Ammon's horn (tissue), 1 donor: ENCODE results near the gene PHF19.

Source experiments
- DNase-seq: peaks from one replicate; pipeline ENCODE4 v3.0.0-alpha.2; 2016; ENCODE audit warnings: low spot score

PHF19 gene

GRCh38 chr9:120913647-120914264, 36.8 kb upstream of the PHF19 start:
- DNase-seq, result no peak

GRCh38 chr9:120912958-120913646, 36.1 kb upstream of the PHF19 start:
- no peak for DNase-seq

GRCh38 chr9:120911295-120911837, 34.4 kb upstream of the PHF19 start:
- DNase-seq, result no peak

- DNase-seq, result no peak
Observed at GRCh38 chr9:120910643-120911042, 33.7 kb upstream of the PHF19 start.

- DNase-seq, result no peak
Observed at GRCh38 chr9:120909904-120910303, 32.9 kb upstream of the PHF19 start.

GRCh38 chr9:120905315-120906164, 28.6 kb upstream of the PHF19 start:
- DNase-seq, result no peak

- no peak for DNase-seq
Observed at GRCh38 chr9:120904978-120905301, 28.0 kb upstream of the PHF19 start.

GRCh38 chr9:120904061-120904977, 27.3 kb upstream of the PHF19 start:
- no peak for DNase-seq

GRCh38 chr9:120902569-120903535, 25.9 kb upstream of the PHF19 start:
- DNase-seq, result no peak

GRCh38 chr9:120901755-120902568, 25.0 kb upstream of the PHF19 start:
- no peak for DNase-seq

GRCh38 chr9:120900824-120901223, 23.8 kb upstream of the PHF19 start:
- no peak for DNase-seq

GRCh38 chr9:120899490-120900068, 22.6 kb upstream of the PHF19 start:
- DNase-seq, result no peak

- no peak for DNase-seq
Observed at GRCh38 chr9:120898396-120898795, 21.4 kb upstream of the PHF19 start.

GRCh38 chr9:120895951-120896350, 19.0 kb upstream of the PHF19 start:
- DNase-seq, result no peak

GRCh38 chr9:120894321-120895148, 17.5 kb upstream of the PHF19 start:
- DNase-seq, result no peak

- DNase-seq, result no peak
Observed at GRCh38 chr9:120893611-120894307, 16.8 kb upstream of the PHF19 start.

GRCh38 chr9:120892748-120893610, 16.0 kb upstream of the PHF19 start:
- no peak for DNase-seq
